GM06990 (cell line): ENCODE data around the gene PLCD3.
A peak's percentile ranks its signal among the peaks of the same experiment; 100 is the strongest.

ENCODE experiments used
- DNase-seq: peaks from one replicate; pipeline ENCODE4 v3.0.0-alpha.2; 2011; ENCODE audit not compliant: insufficient read length; ENCODE audit errors: extremely low read depth
- H3K27me3 ChIP-seq: replicated peaks from 2 replicates; pipeline ENCODE4 v1.6.0; 2011; ENCODE audit warnings: low read length; ENCODE audit not compliant: control insufficient read depth, insufficient read depth
- H3K36me3 ChIP-seq: 2 replicates; pipeline ENCODE4 v1.5.1; 2011; ENCODE audit warnings: low read length; ENCODE audit not compliant: control insufficient read depth, insufficient read depth
- H3K4me3 ChIP-seq: replicated peaks from 2 replicates; pipeline ENCODE4 v1.5.1; 2011; ENCODE audit warnings: low read depth, mild to moderate bottlenecking, control low read depth, low read length
- TF ChIP-seq, protein P1 (sequence below): IDR thresholded peaks from 2 replicates; pipeline ENCODE4 v1.5.1; 2011; ENCODE audit warnings: low read length, control low read depth, mild to moderate bottlenecking, inconsistent platforms; ENCODE audit not compliant: insufficient read depth, poor library complexity, severe bottlenecking

The PLCD3 gene

DNA sequence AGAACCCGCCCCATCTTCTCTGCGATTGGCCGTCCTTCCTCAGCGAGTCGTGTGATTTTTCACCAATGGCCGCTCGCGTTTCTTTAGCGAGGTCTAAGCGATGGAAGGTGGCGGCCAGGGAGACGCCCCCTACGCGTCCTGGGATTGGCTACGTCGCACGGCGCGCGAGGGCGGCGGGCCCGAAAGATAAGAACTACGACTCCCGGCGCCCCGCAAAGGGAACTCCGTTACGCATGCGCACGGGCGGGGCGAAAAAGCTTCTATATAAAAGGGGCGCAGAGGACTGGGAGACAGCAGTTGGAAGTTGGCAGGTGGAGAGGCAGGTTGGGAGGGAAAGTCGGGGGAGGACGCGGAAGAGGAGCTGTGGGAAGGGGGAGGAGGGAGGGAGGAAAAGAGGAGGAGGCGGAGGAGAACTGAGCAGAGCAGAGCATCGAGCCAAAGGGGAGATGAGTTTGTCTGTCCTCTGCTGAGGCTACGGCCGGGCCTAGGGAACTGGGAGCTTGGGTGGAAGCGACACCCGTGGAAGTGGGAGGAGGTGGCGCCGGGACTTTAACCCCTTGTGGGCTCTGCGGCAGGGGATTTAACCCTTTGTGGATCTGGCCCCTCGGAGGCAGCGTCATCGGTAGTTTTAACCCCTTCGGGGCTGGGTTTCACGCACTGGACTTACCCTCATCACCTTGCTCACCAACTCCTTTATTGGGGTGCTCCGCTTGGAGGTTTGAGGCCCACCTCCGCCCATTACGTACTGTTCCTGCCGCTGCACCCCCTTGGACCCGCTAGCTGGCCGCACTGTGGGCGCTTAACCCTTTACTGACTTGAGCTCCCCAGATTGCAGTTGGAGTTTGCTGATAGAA is 16.1 kb upstream of the PLCD3 start, which contains the start of gene HEXIM1:
Gene HEXIM1, plus strand, starts transcription at position 293 of the 854 bp plus-strand sequence. CDS start 716 bp downstream, outside the sequence.
- Histone ChIP-seq H3K36me3 (no peaks in the 10 kb centered on the region; the same call in 1 of the 2 replicates), H3K27me3 (no peaks in the 10 kb centered on the region), H3K4me3 (peak within 1 kb of the TSS; percentile 98)
- TF ChIP-seq, protein P1, sequence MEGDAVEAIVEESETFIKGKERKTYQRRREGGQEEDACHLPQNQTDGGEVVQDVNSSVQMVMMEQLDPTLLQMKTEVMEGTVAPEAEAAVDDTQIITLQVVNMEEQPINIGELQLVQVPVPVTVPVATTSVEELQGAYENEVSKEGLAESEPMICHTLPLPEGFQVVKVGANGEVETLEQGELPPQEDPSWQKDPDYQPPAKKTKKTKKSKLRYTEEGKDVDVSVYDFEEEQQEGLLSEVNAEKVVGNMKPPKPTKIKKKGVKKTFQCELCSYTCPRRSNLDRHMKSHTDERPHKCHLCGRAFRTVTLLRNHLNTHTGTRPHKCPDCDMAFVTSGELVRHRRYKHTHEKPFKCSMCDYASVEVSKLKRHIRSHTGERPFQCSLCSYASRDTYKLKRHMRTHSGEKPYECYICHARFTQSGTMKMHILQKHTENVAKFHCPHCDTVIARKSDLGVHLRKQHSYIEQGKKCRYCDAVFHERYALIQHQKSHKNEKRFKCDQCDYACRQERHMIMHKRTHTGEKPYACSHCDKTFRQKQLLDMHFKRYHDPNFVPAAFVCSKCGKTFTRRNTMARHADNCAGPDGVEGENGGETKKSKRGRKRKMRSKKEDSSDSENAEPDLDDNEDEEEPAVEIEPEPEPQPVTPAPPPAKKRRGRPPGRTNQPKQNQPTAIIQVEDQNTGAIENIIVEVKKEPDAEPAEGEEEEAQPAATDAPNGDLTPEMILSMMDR, result no peak
- peak; percentile 99 for DNase-seq

DNA sequence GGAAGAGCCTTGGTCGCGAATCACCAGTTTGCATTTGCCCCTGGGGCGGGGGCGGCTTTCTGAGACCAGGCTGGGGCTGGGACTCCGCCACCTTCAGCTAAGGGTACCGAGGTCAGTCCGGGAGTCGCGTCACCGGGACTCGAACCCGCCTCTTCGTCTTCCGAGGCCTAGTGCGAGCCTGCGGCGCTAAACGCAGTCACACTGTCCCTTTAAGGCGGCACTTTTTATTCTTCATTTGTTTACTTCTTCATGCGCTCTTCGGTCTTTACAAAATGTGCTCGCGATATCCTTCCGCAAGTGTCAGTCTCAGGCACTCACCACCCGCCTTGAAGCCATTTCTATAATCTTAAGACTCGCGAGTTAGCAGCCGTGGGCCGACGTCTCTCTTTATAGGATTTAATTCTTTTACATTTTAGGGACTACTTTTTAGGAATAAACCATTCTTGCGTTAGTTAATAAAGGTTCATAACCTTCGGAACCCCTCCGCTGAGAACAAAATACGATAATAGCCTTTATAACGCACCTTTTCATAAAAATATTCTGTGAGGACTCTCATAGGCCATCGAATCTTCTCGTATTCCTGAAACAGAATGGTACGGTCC is 15.4 kb upstream of the PLCD3 start:
- H3K36me3 ChIP-seq, result no peaks in the 10 kb centered on the region; the same call in 1 of the 2 replicates
- no peaks in the 10 kb centered on the region for H3K27me3 ChIP-seq
- TF ChIP-seq, protein P1, result no peak
- peak; percentile 91 for DNase-seq
- H3K4me3 ChIP-seq, result peak overlapping the region; percentile 73

DNA sequence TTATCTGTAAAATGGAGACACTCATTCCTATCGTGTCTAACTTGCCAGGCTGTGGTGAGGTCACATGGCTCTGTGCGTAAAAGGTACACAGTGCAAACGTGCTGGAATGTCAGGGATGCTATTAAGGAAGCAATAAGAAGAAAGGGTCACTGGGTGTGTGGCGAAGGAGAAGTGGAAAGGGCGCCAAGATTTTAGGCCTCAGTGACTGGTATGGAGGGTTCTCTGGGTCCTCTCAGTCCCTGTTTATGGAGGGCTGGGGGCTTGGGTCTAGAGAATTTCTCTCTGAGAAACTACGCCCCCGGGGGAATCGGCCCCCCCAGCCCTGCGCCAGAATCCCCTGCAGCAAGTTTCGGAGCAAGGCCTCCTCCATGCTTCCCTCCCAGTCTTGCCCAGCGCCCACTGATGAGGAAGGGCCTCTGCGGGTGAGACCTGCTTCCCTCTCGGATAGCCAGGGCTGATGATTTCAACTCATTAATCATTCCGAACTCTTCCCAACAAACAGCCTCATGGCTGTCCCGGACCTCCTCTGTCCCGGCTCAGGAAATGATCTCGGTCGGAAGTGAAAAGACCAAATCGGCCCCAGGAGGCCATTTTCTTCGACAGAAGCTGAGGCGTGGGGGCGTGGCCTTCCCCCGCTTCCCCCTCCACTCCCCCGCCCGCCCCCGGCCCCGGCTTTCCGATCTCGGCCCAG is 14.7 kb upstream of the PLCD3 start:
- TF ChIP-seq, protein P1, result no peak
- H3K4me3 ChIP-seq, result peak overlapping the region; percentile 73
- DNase-seq, result no peak
- no peaks in the 10 kb centered on the region for H3K27me3 ChIP-seq
- no peaks in the 10 kb centered on the region; the same call in 1 of the 2 replicates for H3K36me3 ChIP-seq

DNA sequence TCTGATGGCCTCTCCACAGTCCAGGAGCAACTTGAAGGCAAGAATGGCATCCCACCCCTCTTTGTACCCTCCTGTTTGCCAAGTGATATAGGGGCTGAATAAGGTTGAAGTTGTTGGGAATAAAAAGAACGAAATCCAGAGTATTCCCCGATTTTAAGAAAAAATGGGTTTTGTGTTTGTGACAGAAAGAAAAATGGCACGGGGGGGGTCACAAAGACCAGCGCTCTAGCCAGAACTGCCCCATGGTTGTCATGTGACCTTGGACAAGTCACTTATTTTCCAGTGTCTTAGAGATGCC is 14.2 kb upstream of the PLCD3 start:
- H3K4me3 ChIP-seq, result peak overlapping the region; percentile 73

DNA sequence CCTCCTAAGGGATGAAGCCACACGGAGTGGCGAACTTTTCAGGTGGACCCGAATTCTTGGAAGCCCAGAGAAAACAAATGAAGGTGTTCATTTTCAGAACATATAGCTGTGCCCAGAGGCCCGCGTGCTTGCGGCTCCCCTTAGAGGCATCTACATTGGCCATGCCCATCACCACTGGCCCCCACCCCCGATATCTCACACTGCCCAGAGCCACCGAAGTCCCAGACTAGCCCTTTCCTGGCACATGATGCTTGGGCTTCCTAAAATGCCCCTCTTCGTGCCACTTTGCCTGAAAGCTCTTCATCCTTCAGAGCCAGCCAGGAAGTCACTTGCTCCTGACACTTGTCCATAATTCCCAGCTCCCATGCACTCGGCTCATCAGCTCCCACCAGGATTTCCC is 13.9 kb upstream of the PLCD3 start:
- no peak for DNase-seq
- Histone ChIP-seq H3K27me3 (no peaks in the 10 kb centered on the region), H3K4me3 (no peak overlapping the region), H3K36me3 (no peaks in the 10 kb centered on the region; the same call in 1 of the 2 replicates)
- TF ChIP-seq, protein P1, result no peak

More for the DNA sequence above, 14.2 kb upstream of the PLCD3 start:
- H3K27me3 ChIP-seq, result no peaks in the 10 kb centered on the region
- no peaks in the 10 kb centered on the region; the same call in 1 of the 2 replicates for H3K36me3 ChIP-seq
- TF ChIP-seq, protein P1, result no peak
- DNase-seq, result no peak
